ENCODE measurements around the gene NRARP.
"Not testable (repeated sequence)": the region's sequence is repeated elsewhere in the genome, so short reads cannot be mapped to it uniquely, and the experiment has no call there.

The NRARP gene, protein sequence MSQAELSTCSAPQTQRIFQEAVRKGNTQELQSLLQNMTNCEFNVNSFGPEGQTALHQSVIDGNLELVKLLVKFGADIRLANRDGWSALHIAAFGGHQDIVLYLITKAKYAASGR

DNA sequence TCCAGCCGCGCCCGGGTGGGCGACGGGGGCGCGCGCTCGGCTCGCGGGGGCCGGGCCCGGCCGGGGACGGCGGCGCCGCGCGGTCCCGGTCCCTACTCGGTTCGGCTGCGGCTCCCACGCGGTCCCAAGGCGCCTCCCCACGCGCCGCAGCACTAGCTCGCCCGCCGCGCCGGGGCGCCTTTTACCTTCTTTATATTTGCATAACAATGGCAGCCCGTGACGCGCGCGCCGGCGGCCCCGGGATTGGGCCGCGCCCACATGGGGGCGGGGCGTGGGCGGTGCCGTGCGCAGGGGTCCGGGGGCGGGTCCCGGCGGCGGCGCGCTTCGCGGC, at the start of gene NRARP:
Gene NRARP (minus strand): TSS at position 154 of the 331 bp plus-strand sequence. CDS start 343 bp downstream, outside the sequence.
- in situ Hi-C loops (cut with MboI; ENCODE audit: low sequenced_read_pairs), result no loop called here

DNA sequence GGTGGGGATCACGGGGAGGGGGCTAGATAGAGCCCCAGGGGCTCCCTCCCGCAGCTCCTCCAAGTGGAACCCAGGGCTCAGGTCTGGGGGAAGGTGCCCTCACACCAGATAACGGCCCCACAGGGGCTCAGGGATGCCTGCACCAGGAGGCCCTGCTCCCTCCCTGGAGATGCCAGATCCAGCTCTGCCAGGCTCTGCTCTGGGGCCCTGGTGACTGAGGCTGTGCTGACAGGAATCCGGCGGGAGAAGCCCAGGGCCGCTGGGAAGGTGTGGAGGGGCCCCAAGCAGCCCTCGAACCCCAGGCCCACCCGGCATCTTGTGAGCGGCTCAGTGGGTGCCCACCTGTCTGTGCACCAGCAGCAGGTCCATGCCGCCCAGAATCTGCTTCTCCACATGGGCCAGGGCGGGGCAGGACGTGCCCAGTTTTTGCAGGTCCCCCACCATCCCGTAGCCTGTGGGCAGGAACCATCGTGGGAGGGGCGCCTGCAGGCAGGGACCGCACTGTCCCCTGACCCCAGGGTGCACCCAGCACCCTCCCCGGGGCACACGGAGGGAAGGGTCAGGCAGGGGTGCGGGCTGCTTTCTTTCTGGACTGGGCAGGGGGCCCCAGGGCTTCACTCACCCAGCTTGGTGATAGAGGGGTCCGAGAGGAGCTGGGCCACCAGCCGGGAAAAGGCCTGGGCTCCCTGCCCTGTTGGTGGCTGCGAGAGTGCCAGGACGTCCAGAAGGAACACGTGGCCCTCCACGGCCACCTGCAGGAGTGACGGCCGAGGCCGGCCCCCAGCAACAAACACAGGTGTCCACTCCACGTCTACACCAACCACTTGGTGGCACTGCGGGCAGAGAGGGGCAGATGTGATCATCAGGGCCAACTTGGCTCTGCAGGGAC, 48.9 kb upstream of the NRARP start:
- in situ Hi-C loops (cut with MboI; ENCODE audit: low sequenced_read_pairs), result no loop called here

DNA sequence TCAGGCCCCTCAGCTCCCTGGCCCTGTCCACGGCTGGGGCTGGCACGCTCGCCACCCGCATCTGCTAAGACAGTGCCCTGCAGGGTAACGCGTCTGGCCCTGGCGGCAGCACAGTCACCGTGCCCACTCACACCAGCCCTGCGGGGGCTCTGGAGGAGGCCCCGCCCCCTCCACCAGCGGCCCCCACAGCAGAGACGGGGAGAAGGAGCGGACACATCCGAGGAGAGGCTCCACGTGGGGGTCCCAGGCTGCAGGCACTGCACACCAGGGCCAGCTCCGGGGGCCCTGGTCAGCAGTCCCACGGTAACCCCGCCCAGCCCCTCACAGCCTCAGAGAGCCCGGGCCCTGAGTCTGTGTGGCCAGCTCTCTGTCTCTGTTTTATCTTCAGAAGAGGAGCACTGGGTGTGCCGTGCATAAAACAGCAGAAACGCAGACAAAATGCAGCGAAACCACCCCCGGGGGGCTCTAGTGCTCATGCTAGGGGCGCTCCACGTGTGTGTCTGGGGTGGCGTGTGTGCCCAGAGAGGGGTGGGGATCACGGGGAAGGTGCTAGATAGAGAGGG, 47.5 kb upstream of the NRARP start:
- in situ Hi-C loops (cut with MboI; ENCODE audit: low sequenced_read_pairs), result no loop called here

DNA sequence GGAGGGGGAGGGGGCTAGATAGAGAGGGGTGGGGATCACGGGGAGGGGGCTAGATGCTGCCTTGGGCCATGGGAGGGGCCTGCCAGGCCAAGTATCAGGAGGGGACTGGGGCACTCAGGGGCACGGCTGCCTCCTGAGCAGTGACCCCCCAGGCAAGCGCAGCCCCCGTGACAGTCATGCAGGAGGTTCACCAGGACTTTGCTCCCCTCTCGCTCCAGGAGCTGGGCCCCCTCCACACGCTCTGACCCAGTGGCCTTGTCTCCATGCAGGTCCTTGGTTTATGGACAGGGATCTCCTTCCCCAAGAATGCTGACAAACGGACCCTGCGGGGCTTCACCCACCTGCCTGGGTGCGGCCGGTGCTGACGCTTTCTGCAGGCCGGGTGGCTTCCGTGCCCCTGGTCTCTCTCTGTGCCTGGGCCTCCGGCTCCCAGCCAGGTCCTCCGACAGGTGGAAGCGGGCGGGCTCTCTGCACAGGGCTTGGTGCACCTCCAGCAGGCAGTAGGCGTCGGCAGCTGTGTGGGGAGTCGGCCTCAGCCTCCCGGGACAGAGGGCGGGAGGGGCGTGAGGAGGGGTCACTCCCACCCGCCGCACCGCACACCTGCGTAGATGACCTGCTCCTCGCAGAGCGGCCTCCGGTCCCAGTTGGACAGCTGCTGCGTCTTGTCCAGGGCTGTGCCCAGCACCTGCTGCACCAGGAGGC, 46.8 kb upstream of the NRARP start:
- in situ Hi-C loops (cut with MboI; ENCODE audit: low sequenced_read_pairs), result no loop called here

DNA sequence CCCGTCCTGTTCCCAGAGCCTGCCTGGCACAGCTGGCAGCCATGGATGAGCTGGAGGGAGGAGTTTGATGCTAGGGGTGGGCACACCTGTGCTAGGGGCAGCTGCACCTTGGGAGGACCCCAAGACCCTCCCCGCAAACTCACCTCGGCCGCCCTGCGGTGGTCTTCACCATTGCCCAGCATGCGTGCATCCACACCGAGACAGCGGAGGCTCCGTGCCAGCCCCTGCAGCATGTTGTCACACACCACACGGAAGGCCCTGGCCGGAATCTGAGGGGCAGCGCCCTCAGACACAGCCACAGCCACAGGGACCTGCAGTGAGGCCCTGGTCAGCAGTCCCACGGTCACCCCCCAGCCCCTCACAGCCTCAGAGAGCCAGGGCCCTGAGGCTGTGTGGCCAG, 45.9 kb upstream of the NRARP start:
- in situ Hi-C loops (cut with MboI; ENCODE audit: low sequenced_read_pairs), result no loop called here

DNA sequence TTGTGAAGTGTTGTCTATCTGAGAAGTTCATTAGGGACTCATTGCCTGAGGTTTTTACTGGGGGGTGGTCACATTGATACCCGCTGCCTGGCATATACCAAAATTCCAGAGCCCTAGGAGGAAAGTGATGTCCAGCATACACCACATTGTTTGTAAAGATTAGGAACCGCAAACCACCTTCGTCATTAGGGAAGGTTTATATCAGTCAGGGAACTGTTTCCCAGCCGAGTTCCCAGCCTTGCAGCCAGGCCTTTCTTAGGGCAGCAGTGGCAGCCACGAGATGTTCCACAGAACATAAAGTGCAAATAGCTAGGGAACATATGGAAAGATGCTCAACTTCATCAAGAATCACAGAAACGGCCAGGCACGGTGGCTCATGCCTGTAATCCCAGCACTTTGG, 40.4 kb upstream of the NRARP start:
- in situ Hi-C loops (cut with MboI; ENCODE audit: low sequenced_read_pairs), result no loop called here

DNA sequence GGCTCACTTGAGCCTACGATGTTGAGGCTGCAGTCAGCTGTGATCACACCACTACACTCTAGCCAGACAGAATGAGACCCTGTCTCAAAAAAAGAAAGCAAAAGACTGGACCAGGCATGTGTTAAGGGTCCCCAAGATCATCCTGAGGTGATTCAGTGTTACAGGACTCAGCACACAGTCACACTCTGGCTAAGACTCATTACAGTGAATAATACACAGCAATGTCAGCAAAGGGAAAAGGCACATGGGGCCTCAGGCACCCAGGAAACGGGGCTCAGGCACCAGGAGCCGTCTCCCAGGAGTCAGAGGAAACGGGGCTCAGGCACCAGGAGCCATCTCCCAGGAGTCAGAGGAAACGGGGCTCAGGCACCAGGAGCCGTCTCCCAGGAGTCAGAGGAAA, 39.2 kb upstream of the NRARP start:
- in situ Hi-C loops (cut with MboI; ENCODE audit: low sequenced_read_pairs), result no loop called here

DNA sequence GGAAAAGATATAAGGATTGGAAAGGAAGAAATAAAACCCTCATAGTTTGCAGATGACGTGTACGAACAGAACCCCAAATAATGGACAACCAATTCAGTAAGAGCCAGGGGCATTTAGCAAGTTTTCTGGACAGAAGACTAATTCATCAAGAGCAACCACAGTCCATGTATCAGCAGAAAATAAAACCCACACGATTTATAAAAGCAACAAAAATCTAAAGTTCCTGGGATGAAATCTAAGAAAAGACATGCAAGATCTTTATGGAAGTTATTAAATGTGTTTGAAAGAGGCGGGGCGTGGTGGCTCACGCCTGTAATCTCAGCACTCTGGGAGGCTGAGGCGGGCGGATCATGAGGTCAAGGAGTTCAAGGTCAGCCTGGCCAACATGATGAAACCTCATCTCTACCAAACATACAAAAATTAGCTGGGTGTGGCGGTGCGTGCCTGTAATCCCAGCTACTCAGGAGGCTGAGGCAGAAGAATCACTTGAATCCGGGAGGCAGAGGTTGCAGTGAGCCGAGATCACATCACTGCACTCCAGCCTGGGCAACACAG, 37.9 kb upstream of the NRARP start:
- in situ Hi-C loops (cut with MboI; ENCODE audit: low sequenced_read_pairs), result not testable (repeated sequence)

DNA sequence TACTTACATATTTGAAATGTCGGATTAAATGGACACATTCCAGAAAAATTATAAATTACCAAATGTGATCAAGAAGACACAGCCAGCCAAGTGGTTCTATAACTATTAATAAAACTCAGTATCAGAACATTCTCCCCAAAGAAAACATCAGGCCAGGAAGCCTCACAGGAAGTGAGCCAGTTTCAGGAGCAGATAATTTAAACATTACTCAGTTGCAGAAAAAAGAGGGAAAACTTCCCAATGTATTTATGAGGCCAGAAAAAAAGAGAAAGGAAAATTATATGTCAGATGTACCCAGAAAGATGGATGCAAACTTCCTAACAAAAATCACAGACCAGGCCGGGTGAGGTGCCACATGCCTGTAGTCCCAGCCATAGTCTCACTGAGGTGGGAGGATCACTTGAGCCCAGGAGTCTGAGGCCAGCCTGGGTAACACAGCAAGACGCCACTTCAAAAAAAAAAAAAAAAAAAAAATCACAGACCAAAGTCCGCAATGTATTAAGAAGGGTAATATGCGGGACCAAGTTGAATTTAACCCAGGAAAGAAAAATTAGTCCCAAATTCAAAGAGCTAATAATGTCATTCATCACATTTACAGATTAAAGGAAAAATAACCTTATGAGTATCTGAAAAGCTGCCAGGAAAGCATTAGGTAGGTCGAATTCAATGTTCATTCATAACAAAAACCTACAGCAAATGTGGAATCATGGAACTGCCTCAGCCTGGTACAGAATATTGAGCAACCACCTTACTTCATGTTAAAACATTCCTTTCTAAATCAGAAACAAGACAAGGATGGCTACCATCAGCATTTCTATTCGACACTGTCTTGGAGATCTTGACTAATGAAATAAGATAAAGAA, 37.2 kb upstream of the NRARP start:
- in situ Hi-C loops (cut with MboI; ENCODE audit: low sequenced_read_pairs), result no loop called here

DNA sequence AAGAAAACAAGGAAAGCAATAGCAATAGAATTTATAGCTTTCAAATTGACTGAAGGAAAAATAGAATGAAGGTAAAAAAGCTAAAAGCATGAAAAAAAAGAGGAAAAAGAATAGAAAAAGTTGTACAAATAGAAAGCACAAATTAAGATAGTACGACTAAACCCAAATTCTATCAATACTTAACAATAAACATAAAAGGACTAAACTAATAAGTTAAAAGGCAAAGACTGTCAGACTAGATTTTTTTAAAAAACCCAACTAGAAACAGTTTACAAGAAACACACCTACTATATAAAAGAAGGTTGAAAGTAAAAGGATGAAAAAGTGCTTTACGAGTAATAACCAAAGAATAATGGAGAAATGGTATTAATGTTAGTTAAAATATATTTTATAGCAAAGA, 34.7 kb upstream of the NRARP start:
- in situ Hi-C loops (cut with MboI; ENCODE audit: low sequenced_read_pairs), result no loop called here

DNA sequence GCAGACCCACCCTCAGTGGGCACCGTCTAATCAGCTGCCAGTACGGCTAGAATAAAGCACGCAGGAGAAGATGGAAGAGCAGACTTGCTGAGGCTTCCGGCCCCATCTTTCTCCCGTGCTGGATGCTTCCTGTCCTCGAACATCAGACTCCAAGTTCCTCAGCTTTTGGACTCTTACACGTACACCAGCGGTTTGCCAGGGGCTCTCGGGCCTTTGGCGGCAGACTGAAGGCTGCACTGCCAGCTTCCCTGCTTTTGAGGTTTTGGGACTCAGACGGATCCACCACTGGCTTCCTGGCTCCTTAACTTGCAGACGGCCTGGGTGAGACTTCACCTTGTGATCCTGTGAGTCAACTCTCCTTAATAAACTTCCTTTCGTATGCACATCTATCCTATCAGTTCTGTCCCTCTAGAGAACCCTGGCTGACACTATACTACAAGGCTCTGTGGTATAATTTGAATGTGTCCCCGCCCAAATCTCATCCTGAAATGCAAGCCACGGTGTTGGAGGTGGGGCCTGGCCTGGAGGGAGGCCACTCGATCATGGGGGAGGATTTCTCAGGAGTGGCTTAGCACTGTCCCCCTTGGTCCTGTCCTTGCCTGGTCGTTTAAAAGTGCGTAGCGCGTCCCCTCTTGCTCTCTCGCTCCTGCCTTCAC, 31.1 kb upstream of the NRARP start:
- in situ Hi-C loops (cut with MboI; ENCODE audit: low sequenced_read_pairs), result no loop called here

DNA sequence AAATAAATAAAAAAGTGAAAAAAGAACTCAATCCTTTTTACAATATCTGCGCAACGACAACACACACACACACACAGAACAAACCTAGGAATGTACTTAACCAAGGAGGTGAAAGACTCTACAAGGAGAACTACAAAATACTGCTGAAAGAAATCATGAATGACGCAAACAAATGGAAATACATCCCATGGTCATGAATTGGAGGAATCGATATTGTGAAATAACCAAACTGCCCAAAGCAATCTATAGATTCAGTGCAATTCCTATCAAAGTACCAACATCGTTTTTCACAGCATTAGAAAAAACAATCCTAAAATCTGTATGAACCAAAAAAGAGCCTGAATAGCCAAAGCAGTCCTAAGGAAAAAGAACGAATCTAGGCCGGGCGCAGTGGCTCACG, 29.9 kb upstream of the NRARP start:
- in situ Hi-C loops (cut with MboI; ENCODE audit: low sequenced_read_pairs), result no loop called here

DNA sequence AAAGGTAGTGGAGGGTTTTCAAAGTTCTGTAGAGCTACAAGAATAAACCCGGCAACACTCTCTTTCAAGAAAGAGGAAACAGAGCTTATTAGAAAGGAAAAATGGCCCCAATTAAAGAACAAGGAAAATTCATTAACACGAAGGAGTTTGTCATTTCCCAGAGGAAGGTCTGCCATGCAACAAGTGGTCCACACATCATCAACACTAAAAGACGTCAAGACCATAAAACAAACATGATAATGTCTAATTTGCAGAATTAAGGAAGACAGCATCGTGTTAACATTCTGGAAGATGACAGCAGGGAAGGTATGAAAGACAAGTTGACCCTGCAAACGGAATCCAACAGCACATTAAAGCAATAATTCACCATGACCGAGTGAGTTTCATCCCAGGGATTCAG, 28.6 kb upstream of the NRARP start:
- in situ Hi-C loops (cut with MboI; ENCODE audit: low sequenced_read_pairs), result no loop called here

DNA sequence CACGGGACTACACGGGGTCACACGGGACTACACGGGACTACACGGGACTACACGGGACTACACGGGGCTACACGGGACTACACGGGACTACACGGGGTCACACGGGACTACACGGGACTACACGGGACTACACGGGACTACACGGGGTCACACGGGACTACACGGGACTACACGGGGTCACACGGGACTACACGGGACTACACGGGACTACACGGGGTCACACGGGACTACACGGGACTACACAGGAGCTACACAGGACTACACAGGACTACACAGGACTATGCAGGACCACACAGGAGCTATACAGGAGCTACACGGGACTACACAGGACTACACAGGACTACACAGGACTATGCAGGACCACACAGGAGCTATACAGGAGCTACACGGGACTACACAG, 27.5 kb upstream of the NRARP start:
- in situ Hi-C loops (cut with MboI; ENCODE audit: low sequenced_read_pairs), result not testable (repeated sequence)

DNA sequence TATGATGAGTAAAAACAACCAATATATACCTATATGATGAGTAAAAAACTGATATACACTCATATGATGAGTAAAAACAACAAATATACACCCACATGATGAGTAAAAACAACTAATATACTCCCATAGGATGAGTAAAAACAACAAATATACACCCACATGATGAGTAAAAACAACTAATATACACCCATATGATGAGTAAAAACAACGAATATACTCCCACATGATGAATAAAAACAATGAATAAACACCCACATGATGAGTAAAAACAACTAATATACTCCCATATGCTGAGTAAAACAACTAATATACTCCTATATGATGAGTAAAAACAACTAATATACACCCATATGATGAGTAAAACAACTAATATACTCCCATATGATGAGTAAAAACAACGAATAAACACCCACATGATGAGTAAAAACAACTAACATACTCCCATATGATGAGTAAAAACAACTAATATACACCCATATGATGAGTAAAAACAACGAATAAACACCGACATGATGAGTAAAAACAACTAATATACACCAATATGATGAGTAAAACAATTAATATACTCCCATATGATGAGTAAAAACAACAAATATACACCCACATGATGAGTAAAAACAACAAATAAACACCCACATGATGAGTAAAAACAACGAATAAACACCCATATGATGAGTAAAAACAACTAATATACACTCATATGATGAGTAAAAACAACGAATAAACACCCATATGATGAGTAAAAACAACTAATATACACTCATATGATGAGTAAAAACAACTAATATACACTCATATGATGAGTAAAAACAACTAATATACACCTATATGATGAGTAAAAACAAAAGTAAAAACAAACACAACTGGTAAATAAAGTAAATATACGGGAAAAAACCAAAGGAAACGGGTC, 25.8 kb upstream of the NRARP start:
- in situ Hi-C loops (cut with MboI; ENCODE audit: low sequenced_read_pairs), result not testable (repeated sequence)

DNA sequence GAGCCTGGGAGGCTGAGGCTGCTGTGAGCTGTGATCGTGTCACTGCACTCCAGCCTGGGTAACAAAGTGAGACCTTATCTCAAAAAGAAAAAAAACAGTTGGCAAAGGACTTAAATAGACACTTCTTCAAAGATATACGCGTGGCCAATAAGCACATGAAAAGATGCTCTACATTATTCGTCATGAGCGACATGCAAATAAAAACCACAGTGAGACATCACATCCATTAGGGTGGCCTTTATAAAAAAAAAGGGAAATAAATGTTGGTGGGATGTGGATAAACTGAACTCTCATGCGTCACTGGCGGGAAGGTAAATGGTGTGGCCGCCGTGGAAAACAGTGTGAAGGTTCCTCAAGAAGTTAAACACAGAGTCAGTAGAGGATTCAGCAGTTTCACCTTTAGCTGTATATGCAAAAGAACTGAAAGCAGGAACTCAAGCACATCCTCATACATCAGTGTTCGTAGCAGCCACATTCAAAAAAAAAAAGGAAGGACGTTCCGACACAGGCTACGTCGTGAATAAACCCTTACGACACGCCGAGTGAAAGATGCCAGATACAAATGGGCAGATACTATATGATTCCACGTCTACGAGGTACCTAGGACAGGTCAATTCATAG, 24.5 kb upstream of the NRARP start:
- in situ Hi-C loops (cut with MboI; ENCODE audit: low sequenced_read_pairs), result no loop called here

DNA sequence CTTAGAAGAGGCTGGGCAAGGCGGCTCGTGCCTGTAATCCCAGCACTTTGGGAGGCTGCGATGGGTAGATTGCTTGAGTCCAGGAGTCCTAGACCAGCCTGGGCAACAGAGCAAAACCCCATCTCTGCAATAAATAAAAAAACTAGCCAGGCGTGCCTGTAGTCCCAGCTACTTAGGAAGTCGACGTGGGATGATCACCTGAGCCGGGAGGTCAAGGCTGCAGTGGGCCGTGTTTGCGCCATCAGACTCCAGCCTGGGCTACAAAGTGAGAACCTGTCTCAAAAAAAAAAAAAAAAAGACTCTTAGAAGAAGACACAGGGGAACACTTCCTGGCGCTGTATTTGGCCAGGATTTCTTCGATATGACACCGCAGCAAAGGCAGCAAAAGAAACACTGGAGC, 23.7 kb upstream of the NRARP start:
- in situ Hi-C loops (cut with MboI; ENCODE audit: low sequenced_read_pairs), result no loop called here

DNA sequence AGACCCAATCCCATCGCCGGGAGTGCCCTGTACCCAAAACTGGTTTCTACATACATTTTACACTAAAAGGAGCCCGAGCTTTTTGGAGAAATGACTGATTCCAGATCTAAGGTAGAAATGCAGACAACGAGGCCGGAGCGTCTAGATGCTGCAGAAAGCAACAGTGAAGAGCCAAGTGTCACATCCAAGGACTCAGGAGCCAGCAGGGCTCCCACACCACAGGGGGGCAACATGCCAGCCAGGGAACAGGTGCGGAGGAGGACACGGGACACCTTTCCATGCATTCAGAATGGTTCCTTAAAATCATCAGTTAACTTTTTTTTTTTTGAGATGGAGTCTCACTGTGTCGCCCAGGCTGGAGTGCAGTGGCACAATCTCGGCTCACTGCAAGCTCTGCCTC, 23.1 kb upstream of the NRARP start:
- in situ Hi-C loops (cut with MboI; ENCODE audit: low sequenced_read_pairs), result no loop called here

Data from HL-60/S4 treated with retinoic acid at 250 ng/mL for 4 days and 3 days (cell line).